Heart left ventricle (tissue), 16 donors: Measurements from ENCODE around the gene ZNF688. TPM values are rescaled to one million over a fixed set of nuclear protein-coding genes. Genes with fewer than 3 reads are reported as not detected.
"Not testable (repeated sequence)": the region's sequence is repeated elsewhere in the genome, so short reads cannot be mapped to it uniquely, and the experiment has no call there.

Source experiments
- ATAC-seq, 4 donors: fragments of 200-7000 bp; cut with Tn5 transposase; one replicate each; pipeline ENCODE4 v1.9.1; 2020 to 2022; ENCODE audit warnings: moderate library complexity in 4 of 4, mild to moderate bottlenecking in 3 of 4, moderate number of reproducible peaks in 1 of 4
- DNase-seq, 5 donors: peaks; one replicate each; pipeline ENCODE4 v3.0.0-alpha.2; 2020
- H3K27ac ChIP-seq, 12 donors: fragments of 200-600 bp; sonication (generic) in 4 of 12; one replicate each; pipeline versions ENCODE4 v1.5.0 to v1.8.0; 2016 to 2022; ENCODE audit warnings: mild to moderate bottlenecking in 2 of 12
- H3K27me3 ChIP-seq, 9 donors: fragments of 200-600 bp; sonication (generic) in 2 of 9; one replicate each; pipeline versions ENCODE4 v1.5.1 to v1.8.0; 2016 to 2022; ENCODE audit warnings: mild to moderate bottlenecking in 3 of 9
- H3K36me3 ChIP-seq, 9 donors: fragments of 200-600 bp; sonication (generic) in 2 of 9; one replicate each; pipeline versions ENCODE4 v1.5.0 to v1.8.0; 2018 to 2022; ENCODE audit warnings: mild to moderate bottlenecking in 2 of 9
- H3K4me1 ChIP-seq, 12 donors: fragments of 200-600 bp; sonication (generic) in 4 of 12; one replicate each; pipeline versions ENCODE4 v1.5.0 to v1.8.0; 2016 to 2022; ENCODE audit warnings: mild to moderate bottlenecking in 3 of 12
- H3K4me3 ChIP-seq, 12 donors: fragments of 200-600 bp; sonication (generic) in 4 of 12; one replicate each; pipeline versions ENCODE4 v1.5.0 to v1.8.0; 2017 to 2022; ENCODE audit warnings: mild to moderate bottlenecking in 9 of 12, moderate library complexity in 4 of 12
- H3K9me3 ChIP-seq, 12 donors: fragments of 200-600 bp; sonication (generic) in 4 of 12; one replicate each; pipeline versions ENCODE4 v1.5.0 to v1.8.0; 2016 to 2022; ENCODE audit warnings: mild to moderate bottlenecking in 1 of 12
- POLR2A ChIP-seq, 2 donors: fragments of 450-650 bp; IDR thresholded peaks; one replicate each; pipeline ENCODE4 v1.6.1; 2017; ENCODE audit warnings: antibody characterized with exemption in 2 of 2, mild to moderate bottlenecking in 2 of 2, moderate library complexity in 2 of 2
- WGBS, 4 donors: extraction: QIAGEN DNeasy Blood & Tissue Kit in 2 of 4; methylation state at CpG; one replicate each; pipeline versions ENCODE4 v1.1.5 to v1.1.7; 2013 to 2018; 5-methylcytosine and 5-hydroxymethylcytosine counted together
- intact Hi-C, 10 donors: fragments of 100-400 bp; cut with DNase I; formaldehyde crosslinking; loops; one replicate each; pipeline versions ENCODE4 v1.11.1 to v1.14.2; 2022
- polyA plus RNA-seq, 2 donors: library from polyadenylated mRNA; stranded (reverse); fragments of 200-250 nt; gene quantifications; one replicate each; pipeline ENCODE4 v1.2.3, GENCODE V29; 2013
- total RNA-seq, 9 donors: library from RNA; depleted of rRNA in 2 of 9; stranded (reverse); fragments of >200 nt in 2 of 9; fragmentation: NEBNext Ultra II Directional in 3 of 9; extraction: Animal tissue kit (Norgen Biotek cat#: 25700) in 3 of 9; gene quantifications; one replicate each; pipeline versions ENCODE4 v1.1.0 to v1.2.4, GENCODE V29; 2016 to 2023
- TF ChIP-seq, protein P1 (sequence below), 12 donors: fragments of 200-600 bp; sonication (generic) in 4 of 12; IDR thresholded peaks; one replicate each; pipeline versions ENCODE4 v1.5.0 to v1.8.0; 2018 to 2022; ENCODE audit warnings: antibody characterized with exemption in 12 of 12, mild to moderate bottlenecking in 5 of 12
- donor health status: ischemic (EF 13 %, LVEDD 7.1; RV severe dilation, severe dysfunction).
- donor health status: healthy with polysubstance abuse.
- donor health status: DM: no; HTN: yes; CAD: no.
- donor health status: DM: no; HTN: no; CAD: no.
- donor health status: ischemic (EF 25% LVEDD 6.9; RV normal size, moderate dysfunction).
- donor health status: ischemic (EF 25% LVEDD 5.7; RV mildly dilated, moderate dysfunction).
- donor health status: healthy.
- donor health status: DM: yes; HTN: yes; CAD: no.
- donor health status: ischemic (EF 35%, LVEDD 5.7; RV mildly dilated, moderate dysfunction).
- donor health status: nonischemic (EF 11% LVEDD 7.7; RV severe dilation, severe dysfunction).
- donor health status: DM: yes; HTN: yes; CAD: no.
- donor health status: PGD.
- donor health status: ischemic (EF 29% LVEDD 5.4; RV normal size, mild dysfunction).
- donor health status: nonischemic (EF 23%, LVEDD 6.1; RV moderate dilation, normal function).

Gene ZNF688
- total and polyA plus RNA-seq, 11 donors = 7.6 to 15.7 (median 11.6) TPM

DNA sequence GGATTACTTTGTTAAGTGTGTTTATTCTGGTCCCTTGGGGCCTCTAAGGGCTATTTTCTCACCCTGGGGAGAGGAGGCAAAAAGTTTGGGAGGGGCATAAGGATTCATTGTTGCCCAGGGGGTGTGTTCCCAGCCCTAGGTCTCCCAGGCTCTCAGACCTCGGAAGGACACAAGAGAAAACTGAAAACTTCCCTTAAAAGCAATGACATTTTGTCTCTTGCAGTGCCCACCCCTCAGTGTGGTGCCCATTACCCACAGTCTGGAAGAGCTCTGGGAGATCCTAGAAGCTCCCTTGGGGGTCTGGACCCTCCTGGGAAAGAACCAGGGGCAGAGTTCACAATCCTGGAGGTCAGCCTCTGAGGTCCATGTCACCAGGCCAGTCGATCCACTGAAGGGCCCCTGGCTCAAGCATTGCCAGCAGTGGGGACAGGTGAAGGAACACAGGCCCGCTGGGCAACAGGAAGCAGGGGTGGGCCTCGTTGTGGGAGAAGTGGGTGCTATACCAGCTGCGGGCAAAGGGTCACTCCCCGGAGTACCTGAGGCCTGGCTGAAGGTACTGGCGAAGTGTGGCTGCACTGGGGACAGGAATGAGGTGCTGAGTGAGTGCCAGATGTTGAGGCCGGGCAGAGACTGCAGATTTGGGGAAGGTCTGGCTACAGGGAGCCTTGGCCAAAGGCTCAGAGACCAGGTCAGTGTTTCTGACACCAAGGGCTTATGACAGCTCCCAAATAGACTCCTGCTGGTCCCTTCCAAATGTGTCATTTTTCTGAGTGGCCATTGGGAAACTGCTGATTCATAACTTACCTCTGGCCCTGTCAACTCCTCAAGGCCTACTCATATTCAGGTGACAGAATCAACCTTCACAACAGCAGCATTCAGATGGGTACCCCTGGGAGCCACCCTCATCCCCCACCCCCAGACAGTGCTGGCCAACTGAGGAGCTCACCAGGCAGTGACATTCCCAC, 32.2 kb downstream of the ZNF688 start:
- Histone ChIP-seq H3K27me3 (no peaks in the 10 kb centered on the region), H3K4me3 (no peak overlapping the region), H3K36me3 (no peaks in the 10 kb centered on the region), H3K27ac (peak overlapping the region; percentile 57 to 88 (median 80)), H3K9me3 (no peaks in the 10 kb centered on the region), H3K4me1 (peaks cover 0 to 47% (median 23%) of the 10 kb centered on the region in 12 donors)
- peak; percentile 74 to 85 (median 76) for ATAC-seq
- 42 to 66% (median 53%) methylated on average over 8 of the region's 8 CpGs for WGBS, 4 donors
- TF ChIP-seq, protein P1, sequence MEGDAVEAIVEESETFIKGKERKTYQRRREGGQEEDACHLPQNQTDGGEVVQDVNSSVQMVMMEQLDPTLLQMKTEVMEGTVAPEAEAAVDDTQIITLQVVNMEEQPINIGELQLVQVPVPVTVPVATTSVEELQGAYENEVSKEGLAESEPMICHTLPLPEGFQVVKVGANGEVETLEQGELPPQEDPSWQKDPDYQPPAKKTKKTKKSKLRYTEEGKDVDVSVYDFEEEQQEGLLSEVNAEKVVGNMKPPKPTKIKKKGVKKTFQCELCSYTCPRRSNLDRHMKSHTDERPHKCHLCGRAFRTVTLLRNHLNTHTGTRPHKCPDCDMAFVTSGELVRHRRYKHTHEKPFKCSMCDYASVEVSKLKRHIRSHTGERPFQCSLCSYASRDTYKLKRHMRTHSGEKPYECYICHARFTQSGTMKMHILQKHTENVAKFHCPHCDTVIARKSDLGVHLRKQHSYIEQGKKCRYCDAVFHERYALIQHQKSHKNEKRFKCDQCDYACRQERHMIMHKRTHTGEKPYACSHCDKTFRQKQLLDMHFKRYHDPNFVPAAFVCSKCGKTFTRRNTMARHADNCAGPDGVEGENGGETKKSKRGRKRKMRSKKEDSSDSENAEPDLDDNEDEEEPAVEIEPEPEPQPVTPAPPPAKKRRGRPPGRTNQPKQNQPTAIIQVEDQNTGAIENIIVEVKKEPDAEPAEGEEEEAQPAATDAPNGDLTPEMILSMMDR (IDR thresholded peaks at IDR 0.05) = no peak
- TF ChIP-seq POLR2A (IDR thresholded peaks at IDR 0.05) = no peak
- peak in 4 of 5 donors; percentile 58 to 85 (median 76) for DNase-seq
- intact Hi-C loops = loop anchor here in 4 of 10 donors (5.0 to 10.0 kb wide), 4 partner anchors 33 to 96 kb away; partner anchors contain the start of genes ZNF688 (in 1 of the 4) and ZNF785 (in 1 of the 4)

DNA sequence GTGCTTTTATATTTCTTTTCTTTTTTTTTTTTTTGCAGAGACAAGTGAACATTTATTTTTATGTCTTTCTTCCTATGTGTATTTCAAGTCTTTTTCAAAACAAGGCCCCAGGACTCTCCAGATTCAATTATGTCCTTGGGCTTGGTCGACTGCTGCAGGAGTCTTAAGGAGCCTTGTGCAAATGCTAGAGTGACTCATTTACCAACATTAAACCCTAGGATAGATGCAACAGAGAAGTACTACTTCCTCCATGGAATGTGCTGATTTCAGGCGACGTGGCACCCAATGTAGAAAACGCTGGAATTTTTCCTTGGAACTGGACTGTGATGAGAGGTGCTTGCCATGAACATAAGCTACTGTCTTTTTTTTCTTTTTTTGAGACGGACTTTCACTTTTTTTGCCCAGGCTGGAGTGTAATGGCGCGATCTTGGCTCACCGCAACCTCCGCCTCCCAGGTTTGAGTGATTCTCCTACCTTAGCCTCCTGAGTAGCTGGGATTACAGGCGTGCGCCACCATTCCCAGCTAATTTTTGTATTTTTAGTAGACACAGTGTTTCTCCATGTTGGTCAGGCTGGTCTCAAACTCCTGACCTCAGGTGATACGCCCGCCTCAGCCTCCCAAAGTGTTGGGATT, 35.0 kb downstream of the ZNF688 start:
- not testable (repeated sequence) for DNase-seq, H3K27me3 ChIP-seq, H3K9me3 ChIP-seq, ATAC-seq
- peaks cover 0 to 17% (median 14%) of the 10 kb centered on the region in 9 donors for H3K36me3 ChIP-seq
- H3K4me1 ChIP-seq = peaks cover 0 to 53% (median 30%) of the 10 kb centered on the region in 12 donors
- WGBS, 4 donors = 94 to 96% (median 96%) methylated on average over 13 of the region's 13 CpGs
- peak overlapping the region in 7 of 12 donors; percentile 91 to 99 (median 95) for H3K27ac ChIP-seq
- H3K4me3 ChIP-seq = peak overlapping the region in 1 of 12 donors; percentile 87
- intact Hi-C loops = loop anchor here in 4 of 10 donors (5.0 to 10.0 kb wide), 4 partner anchors 36 to 98 kb away; partner anchors contain the start of genes ZNF688 (in 1 of the 4) and ZNF785 (in 1 of the 4)

DNA sequence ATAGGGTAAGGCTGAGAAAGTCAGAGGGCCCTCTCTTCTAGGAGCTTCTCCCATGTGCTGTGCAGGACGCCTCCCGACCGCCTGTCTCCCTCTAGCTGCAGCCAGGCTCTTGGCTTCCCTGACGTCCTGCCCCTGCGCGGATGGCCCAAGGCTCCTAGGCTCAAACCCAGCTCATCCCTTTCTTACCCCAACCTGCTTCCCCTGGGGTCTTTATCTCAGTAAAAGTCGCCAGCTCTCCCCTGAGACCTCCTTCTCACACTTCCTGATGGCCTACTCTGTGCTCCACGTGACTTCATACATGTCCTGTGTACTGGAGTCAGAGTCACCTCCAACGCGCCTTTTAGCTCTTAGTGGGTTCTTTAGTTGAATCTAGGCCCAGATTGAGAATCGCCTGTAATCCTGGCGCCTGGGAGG, 35.7 kb downstream of the ZNF688 start:
- intact Hi-C loops = loop anchor here in 7 of 10 donors (1.0 to 10.0 kb wide), 8 partner anchors 21 to 105 kb away; partner anchors contain the start of genes ZNF764 (in 5 of the 7), DCTPP1 (in 1 of the 7), ZNF688 (in 1 of the 7) and ZNF785 (in 1 of the 7)
- peak; percentile 73 to 86 (median 84) for DNase-seq
- no peaks in the 10 kb centered on the region for H3K27me3 ChIP-seq
- peak overlapping the region in 11 of 12 donors; percentile 91 to 99 (median 95) for H3K27ac ChIP-seq
- peaks cover 0 to 46% (median 24%) of the 10 kb centered on the region in 12 donors for H3K4me1 ChIP-seq
- ATAC-seq = peak; percentile 52 to 72 (median 66)
- no peaks in the 10 kb centered on the region for H3K9me3 ChIP-seq
- H3K36me3 ChIP-seq = peaks cover 0 to 24% (median 21%) of the 10 kb centered on the region in 9 donors
- 32 to 40% (median 34%) methylated on average over 12 of the region's 12 CpGs for WGBS, 4 donors
- TF ChIP-seq POLR2A (IDR thresholded peaks at IDR 0.05) = no peak
- TF ChIP-seq, protein P1 (IDR thresholded peaks at IDR 0.05) = peak; percentile 42 to 74 (median 56)
- H3K4me3 ChIP-seq = peak overlapping the region; percentile 31 to 94 (median 82)

DNA sequence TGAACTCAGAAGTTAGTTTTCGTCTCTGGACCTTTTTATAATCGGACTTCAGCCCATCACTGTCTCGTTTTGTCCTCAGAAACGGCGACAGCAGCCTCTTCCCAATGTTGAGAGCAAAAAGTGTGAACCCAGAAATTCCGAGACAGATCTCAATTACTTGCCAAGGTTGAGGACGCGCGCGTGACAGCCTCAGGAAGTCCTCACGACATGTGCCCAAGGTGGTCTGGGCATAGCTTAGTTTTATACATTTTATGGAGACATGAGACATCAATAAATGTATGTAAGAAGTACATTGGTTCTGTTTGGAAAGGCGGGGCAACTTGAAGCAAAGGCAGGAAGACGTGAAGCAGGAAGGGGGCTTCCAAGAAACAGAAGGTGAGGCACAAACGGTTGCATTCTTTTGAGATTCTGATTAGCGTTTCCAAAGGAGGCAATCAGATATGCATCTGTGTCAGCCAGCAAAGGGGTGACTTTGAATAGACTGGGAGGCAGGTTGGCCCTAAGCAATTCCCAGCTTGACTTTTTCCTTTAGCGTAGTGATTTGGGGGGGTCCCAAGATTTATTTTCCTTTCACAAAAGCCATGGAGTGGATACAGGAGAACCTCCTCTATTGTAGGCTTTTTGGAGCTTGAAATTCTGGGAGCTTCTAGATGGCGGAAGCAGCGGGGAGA, 36.3 kb downstream of the ZNF688 start:
- H3K4me1 ChIP-seq = peaks cover 0 to 41% (median 24%) of the 10 kb centered on the region in 12 donors
- intact Hi-C loops = loop anchor here in 7 of 10 donors (1.0 to 10.0 kb wide), 8 partner anchors 22 to 104 kb away; partner anchors contain the start of genes ZNF764 (in 5 of the 7), DCTPP1 (in 1 of the 7), ZNF688 (in 1 of the 7) and ZNF785 (in 1 of the 7)
- no peaks in the 10 kb centered on the region for H3K9me3 ChIP-seq
- peak overlapping the region; percentile 31 to 94 (median 82) for H3K4me3 ChIP-seq
- no peak for DNase-seq
- peaks cover 0 to 28% (median 23%) of the 10 kb centered on the region in 9 donors for H3K36me3 ChIP-seq
- H3K27ac ChIP-seq = peak overlapping the region; percentile 86 to 99 (median 94)
- H3K27me3 ChIP-seq = no peaks in the 10 kb centered on the region
- TF ChIP-seq POLR2A (IDR thresholded peaks at IDR 0.05) = no peak
- TF ChIP-seq, protein P1 (IDR thresholded peaks at IDR 0.05) = no peak
- WGBS, 4 donors = 7 to 10% (median 9%) methylated on average over 17 to 18 of the region's 18 CpGs
- ATAC-seq = peak in 1 of 4 donors; percentile 0
